ENCODE measurements around the gene AGPAT3. TPM values are rescaled to one million over a fixed set of nuclear protein-coding genes. Genes with fewer than 3 reads are reported as not detected.

Gene AGPAT3
- total and polyA plus RNA-seq, 8 donors, result 13.6 to 49.6 (median 31.4) TPM

GRCh38 chr21:43866659-43867331 lies 1.8 kb downstream of the AGPAT3 start:
- H3K4me3 ChIP-seq, result peak overlapping the region; percentile 3 to 80 (median 78)
- TF ChIP-seq CTCF (IDR thresholded peaks at IDR 0.05), result no peak
- H3K27me3 ChIP-seq, result no peaks in the 10 kb centered on the region
- DNase-seq (peak; percentile 37 to 76 (median 57)), FAIRE-seq (no peak), ATAC-seq (peak; percentile 39 to 74 (median 56))
- H3K4me1 ChIP-seq, result peaks cover 21 to 27% (median 27%) of the 10 kb centered on the region in 3 donors
- H3K9me3 ChIP-seq, result no peaks in the 10 kb centered on the region
- intact Hi-C loops (cut with DNase I), result loop anchor here in 1 of 3 donors (10.0 kb wide), 1 partner anchor 98 kb away; no protein-coding TSS in a partner anchor
- WGBS, 2 donors, result 12 to 24% methylated on average over 24 of the region's 24 CpGs
- H3K36me3 ChIP-seq, result no peaks in the 10 kb centered on the region
- peak overlapping the region; percentile 69 to 92 (median 81) for H3K27ac ChIP-seq

- H3K9me3 ChIP-seq, result no peaks in the 10 kb centered on the region
- no peaks in the 10 kb centered on the region for H3K27me3 ChIP-seq
- H3K27ac ChIP-seq, result peak overlapping the region; percentile 69 to 92 (median 81)
- intact Hi-C loops (cut with DNase I), result loop anchor here in 1 of 3 donors (10.0 kb wide), 1 partner anchor 97 kb away; no protein-coding TSS in a partner anchor
- H3K4me1 ChIP-seq, result peaks cover 21 to 27% (median 27%) of the 10 kb centered on the region in 3 donors
- ATAC-seq (no peak), FAIRE-seq (no peak), DNase-seq (peak in 1 of 6 donors; percentile 39)
- 57 to 58% methylated on average over 6 of the region's 6 CpGs for WGBS, 2 donors
- no peak for TF ChIP-seq CTCF (IDR thresholded peaks at IDR 0.05)
- H3K36me3 ChIP-seq, result no peaks in the 10 kb centered on the region
- peak overlapping the region in 1 of 4 donors; percentile 80 for H3K4me3 ChIP-seq
These were observed 2.3 kb downstream of the AGPAT3 start for GRCh38 chr21:43867332-43867703.

GRCh38 chr21:43867948-43868347 lies 2.9 kb downstream of the AGPAT3 start:
- Histone ChIP-seq H3K9me3 (no peaks in the 10 kb centered on the region), H3K27me3 (no peaks in the 10 kb centered on the region), H3K4me3 (no peak overlapping the region), H3K36me3 (no peaks in the 10 kb centered on the region), H3K27ac (peak overlapping the region in 3 of 4 donors; percentile 46 to 92 (median 91)), H3K4me1 (peaks cover 21 to 27% (median 27%) of the 10 kb centered on the region in 3 donors)
- no peak for TF ChIP-seq CTCF (IDR thresholded peaks at IDR 0.05)
- intact Hi-C loops (cut with DNase I), result loop anchor here in 1 of 3 donors (10.0 kb wide), 1 partner anchor 97 kb away; no protein-coding TSS in a partner anchor
- FAIRE-seq, result no peak
- DNase-seq, result no peak
- ATAC-seq, result no peak
- WGBS, 2 donors, result 33 to 35% methylated on average over 6 of the region's 6 CpGs

DNA sequence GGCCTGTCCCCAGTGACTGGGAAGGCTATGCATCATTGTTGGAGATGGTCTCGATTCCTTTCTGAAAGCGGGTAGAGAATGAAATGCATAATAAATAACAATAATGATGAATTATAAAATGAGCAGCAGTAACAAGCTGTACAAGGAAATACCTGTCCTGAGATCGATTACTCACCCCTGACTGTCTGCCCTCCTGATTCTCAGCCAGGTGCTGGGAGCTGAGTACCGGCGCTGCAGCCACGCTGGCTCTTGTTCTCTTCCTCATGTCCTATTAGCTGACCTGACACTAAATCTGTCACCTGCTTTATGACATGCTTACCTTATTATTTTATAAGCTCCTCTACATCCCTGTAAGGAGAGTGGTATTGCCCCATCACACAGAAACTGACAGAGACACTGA lies 3.4 kb downstream of the AGPAT3 start:
- Histone ChIP-seq H3K4me1 (peaks cover 21 to 27% (median 27%) of the 10 kb centered on the region in 3 donors), H3K27me3 (no peaks in the 10 kb centered on the region), H3K9me3 (no peaks in the 10 kb centered on the region), H3K36me3 (no peaks in the 10 kb centered on the region), H3K27ac (peak overlapping the region in 3 of 4 donors; percentile 46 to 92 (median 91)), H3K4me3 (no peak overlapping the region)
- WGBS, 2 donors, result 32 to 34% methylated on average over 6 of the region's 6 CpGs
- FAIRE-seq, result no peak
- TF ChIP-seq CTCF (IDR thresholded peaks at IDR 0.05), result no peak
- intact Hi-C loops (cut with DNase I), result loop anchor here in 1 of 3 donors (10.0 kb wide), 1 partner anchor 96 kb away; no protein-coding TSS in a partner anchor
- DNase-seq, result peak in 1 of 6 donors; percentile 42
- peak in 3 of 4 donors; percentile 32 to 50 (median 35) for ATAC-seq

Measured in pancreas (tissue), 10 donors.